ENCODE measurements around the gene RNF186.

The RNF186 gene

GRCh38 chr1:19815801-19816736 lies 986 bp upstream of the RNF186 start:
- no peak for DNase-seq (ENCODE audit: extremely low spot score)
- ChIA-PET POLR2A (no interaction called here), CTCF (no interaction called here)
- no peak for TF ChIP-seq CTCF (IDR thresholded peaks at IDR 0.05; ENCODE audit: control extremely low read depth, extremely low read depth, low read depth, missing control alignments)

GRCh38 chr1:19814244-19814661 lies 830 bp downstream of the RNF186 start:
- POLR2A ChIA-PET, result no interaction called here
- TF ChIP-seq CTCF (IDR thresholded peaks at IDR 0.05; ENCODE audit: control extremely low read depth, extremely low read depth, low read depth, missing control alignments), result no peak
- CTCF ChIA-PET, result interaction anchor here (1.0 to 3.6 kb wide), 6 partner anchors 9 to 162 kb away, joined by 3 to 16 read pairs (median 4); no protein-coding TSS in a partner anchor
- no peak for DNase-seq (ENCODE audit: extremely low spot score)

- CTCF ChIA-PET, result interaction anchor here (0.7 to 3.6 kb wide), 7 partner anchors 10 to 162 kb away, joined by 3 to 16 read pairs (median 3); no protein-coding TSS in a partner anchor
- DNase-seq (ENCODE audit: extremely low spot score), result no peak
- POLR2A ChIA-PET, result no interaction called here
- TF ChIP-seq CTCF (IDR thresholded peaks at IDR 0.05; ENCODE audit: control extremely low read depth, extremely low read depth, low read depth, missing control alignments), result no peak
These were observed 1.5 kb downstream of the RNF186 start for GRCh38 chr1:19813643-19813960.

GRCh38 chr1:19812875-19813642 lies 2.0 kb downstream of the RNF186 start:
- CTCF ChIA-PET, result interaction anchor here (0.7 to 3.6 kb wide), 8 partner anchors 10 to 163 kb away, joined by 3 to 24 read pairs (median 4); no protein-coding TSS in a partner anchor
- DNase-seq (ENCODE audit: extremely low spot score), result no peak
- no peak for TF ChIP-seq CTCF (IDR thresholded peaks at IDR 0.05; ENCODE audit: control extremely low read depth, extremely low read depth, low read depth, missing control alignments)
- POLR2A ChIA-PET, result no interaction called here

GRCh38 chr1:19811206-19811851 lies 3.8 kb downstream of the RNF186 start:
- POLR2A ChIA-PET, result no interaction called here
- DNase-seq (ENCODE audit: extremely low spot score), result peak; percentile 75
- CTCF ChIA-PET, result interaction anchor here (0.8 to 3.6 kb wide), 8 partner anchors 10 to 150 kb away, joined by 3 to 24 read pairs (median 8); no protein-coding TSS in a partner anchor
- TF ChIP-seq CTCF (IDR thresholded peaks at IDR 0.05; ENCODE audit: control extremely low read depth, extremely low read depth, low read depth, missing control alignments), result peak; percentile 81
